SH-SY5Y (cell line): ENCODE results near the gene TRMT2A.

ENCODE experiments used
- GATA2 ChIP-seq: IDR thresholded peaks from 2 replicates; pipeline ENCODE4 v1.6.1; 2011; ENCODE audit warnings: mild to moderate bottlenecking, low read depth, low read length
- GATA3 ChIP-seq: IDR thresholded peaks from 2 replicates; pipeline ENCODE4 v1.6.1; 2011; ENCODE audit warnings: low read depth, mild to moderate bottlenecking, low read length, moderate library complexity

- TF ChIP-seq GATA2 = no peak
- TF ChIP-seq GATA3 = no peak
Measured at GRCh38 chr22:20107471-20107901, 9.5 kb downstream of the TRMT2A start.
